Spleen (tissue), 11 donors: Measurements from ENCODE around the gene PCSK4. TPM values are rescaled to one million over a fixed set of nuclear protein-coding genes. Genes with fewer than 3 reads are reported as not detected.

ENCODE experiments used
- DNase-seq: peaks from one replicate; pipeline ENCODE4 v3.0.0-alpha.2; 2020
- H3K27ac ChIP-seq, 8 donors: fragments of 200-600 bp; sonication (generic) in 7 of 8; 1 replicate in 4 of 8; 2 replicates in 4 of 8; pipeline versions ENCODE4 v1.5.0 to v1.8.0; 2016 to 2021; ENCODE audit warnings: inconsistent platforms in 4 of 8, mild to moderate bottlenecking in 4 of 8, moderate library complexity in 1 of 8
- H3K27me3 ChIP-seq, 7 donors: fragments of 200-600 bp; sonication (generic) in 6 of 7; replicated peaks in 1 of 7; 1 replicate in 4 of 7; 2 replicates in 3 of 7; pipeline versions ENCODE4 v1.5.0 to v1.8.0; 2016 to 2021; ENCODE audit warnings: inconsistent platforms in 3 of 7, mild to moderate bottlenecking in 1 of 7
- H3K36me3 ChIP-seq, 6 donors: fragments of 200-600 bp; sonication (generic) in 5 of 6; 1 replicate in 4 of 6; 2 replicates in 2 of 6; pipeline versions ENCODE4 v1.5.0 to v1.8.0; 2016 to 2021; ENCODE audit warnings: inconsistent platforms in 2 of 6
- H3K4me1 ChIP-seq, 6 donors: fragments of 200-600 bp; sonication (generic) in 5 of 6; 1 replicate in 3 of 6; 2 replicates in 3 of 6; pipeline versions ENCODE4 v1.5.0 to v1.8.0; 2016 to 2021; ENCODE audit warnings: inconsistent platforms in 3 of 6
- H3K4me3 ChIP-seq, 8 donors: fragments of 200-600 bp; sonication (generic) in 7 of 8; 1 replicate in 4 of 8; 2 replicates in 4 of 8; pipeline versions ENCODE4 v1.5.0 to v1.8.0; 2016 to 2021; ENCODE audit warnings: inconsistent platforms in 4 of 8, mild to moderate bottlenecking in 4 of 8, moderate library complexity in 2 of 8
- H3K9me3 ChIP-seq, 8 donors: fragments of 200-600 bp; sonication (generic) in 7 of 8; 1 replicate in 4 of 8; 2 replicates in 4 of 8; pipeline versions ENCODE4 v1.5.0 to v1.8.0; 2016 to 2021; ENCODE audit warnings: inconsistent platforms in 4 of 8
- CTCF ChIP-seq, 11 experiments: fragments of 200-600 bp in 7 of 11; fragments of 450-650 bp in 4 of 11; sonication (generic) in 4 of 11; IDR thresholded peaks in 8 of 11; conservative IDR thresholded peaks in 3 of 11; 1 replicate in 7 of 11; 2 replicates in 4 of 11; pipeline versions ENCODE4 v1.4.0 to v1.8.0; 2016 to 2021; ENCODE audit warnings: antibody characterized with exemption in 11 of 11, inconsistent platforms in 4 of 11, mild to moderate bottlenecking in 1 of 11
- POLR2A ChIP-seq, 3 donors: fragments of 450-650 bp; IDR thresholded peaks; one replicate each; pipeline ENCODE4 v1.5.1; 2017; ENCODE audit warnings: antibody characterized with exemption in 3 of 3, mild to moderate bottlenecking in 1 of 3
- POLR2AphosphoS5 ChIP-seq, 3 donors: sonication (generic); formaldehyde crosslinking; IDR thresholded peaks; one replicate each; pipeline ENCODE4 v1.5.1; 2017; ENCODE audit warnings: antibody characterized with exemption in 3 of 3
- WGBS, 5 donors: extraction: QIAGEN DNeasy Blood & Tissue Kit in 3 of 5; methylation state at CpG; one replicate each; pipeline versions ENCODE4 v1.1.5 to v1.1.7; 2013 to 2018; 5-methylcytosine and 5-hydroxymethylcytosine counted together
- intact Hi-C: fragments of 100-400 bp; cut with DNase I; formaldehyde crosslinking; loops from one replicate; pipeline ENCODE4 v1.15.0; 2023; ENCODE audit warnings: low total_unique reads
- polyA plus RNA-seq, 3 donors: library from polyadenylated mRNA; stranded (reverse); fragments of 200-250 nt; gene quantifications; one replicate each; pipeline ENCODE4 v1.2.1, GENCODE V29; 2013
- total RNA-seq, 7 donors: library from RNA; depleted of rRNA in 3 of 7; stranded (reverse); fragments of >200 nt in 3 of 7; fragmentation: NEBNext Ultra II Directional in 4 of 7; extraction: Animal tissue kit (Norgen Biotek cat#: 25700) in 4 of 7; gene quantifications; one replicate each; pipeline versions ENCODE4 v1.1.0 to v1.2.1, GENCODE V29; 2016 to 2021
- donor health status: healthy with polysubstance abuse.
- donor health status: DM: no; HTN: no; CAD: no; lungs with moderate emphysema.
- donor health status: DM: no; HTN: no; CAD: no.
- donor health status: Bipolar disorder and iron deficiency.
- donor health status: healthy.
- donor health status: DM: no; HTN: no; CAD: no.
- donor health status: DM: yes; HTN: yes; CAD: no.

The PCSK4 gene
- total and polyA plus RNA-seq, 10 donors, result 1.1 to 4.2 (median 1.9) TPM

GRCh38 chr19:1512671-1513498 lies 22.7 kb upstream of the PCSK4 start, which contains the start of gene ADAMTSL5:
Gene ADAMTSL5, minus strand, starts transcription at chr19:1513019. Its CDS starts 2,076 bp downstream, at chr19:1510943.
- Histone ChIP-seq H3K4me1 (peaks cover 6 to 31% (median 17%) of the 10 kb centered on the region in 6 donors), H3K9me3 (peaks cover 0 to 10% (median 0%) of the 10 kb centered on the region in 8 donors), H3K27ac (peak within 1 kb of the TSS in 1 of 8 donors; percentile 24), H3K36me3 (no peaks in the 10 kb centered on the region), H3K4me3 (peak within 1 kb of the TSS in 7 of 8 donors; percentile 13 to 69 (median 37)), H3K27me3 (peaks cover 0 to 97% (median 48%) of the 10 kb centered on the region in 7 donors)
- WGBS, 5 donors, result 3 to 19% (median 5%) methylated on average over 14 to 78 of the region's 78 CpGs
- no peak for DNase-seq
- intact Hi-C loops, result no loop called here
- no peak for TF ChIP-seq POLR2A (IDR thresholded peaks at IDR 0.05)
- TF ChIP-seq CTCF (IDR thresholded peaks at IDR 0.05 in 8 of 11, conservative IDR thresholded peaks at IDR 0.05 in 3 of 11), result peak in 1 of 11 experiments; percentile 31
- peak; percentile 31 to 57 (median 48) for TF ChIP-seq POLR2AphosphoS5 (IDR thresholded peaks at IDR 0.05)

- intact Hi-C loops, result no loop called here
- H3K36me3 ChIP-seq, result no peaks in the 10 kb centered on the region
- peak overlapping the region in 1 of 8 donors; percentile 69 for H3K4me3 ChIP-seq
- peaks cover 9 to 40% (median 26%) of the 10 kb centered on the region in 6 donors for H3K4me1 ChIP-seq
- peaks cover 0 to 96% (median 48%) of the 10 kb centered on the region in 7 donors for H3K27me3 ChIP-seq
- no peak for DNase-seq
- H3K27ac ChIP-seq, result no peak overlapping the region
- TF ChIP-seq CTCF (IDR thresholded peaks at IDR 0.05 in 8 of 11, conservative IDR thresholded peaks at IDR 0.05 in 3 of 11) (no peak), POLR2AphosphoS5 (IDR thresholded peaks at IDR 0.05) (no peak), POLR2A (IDR thresholded peaks at IDR 0.05) (no peak)
- WGBS, 5 donors, result 48 to 64% (median 56%) methylated on average over 13 to 22 of the region's 22 CpGs
- H3K9me3 ChIP-seq, result peaks cover 0 to 14% (median 0%) of the 10 kb centered on the region in 8 donors
These were observed 21.5 kb upstream of the PCSK4 start for GRCh38 chr19:1511318-1512317.

DNA sequence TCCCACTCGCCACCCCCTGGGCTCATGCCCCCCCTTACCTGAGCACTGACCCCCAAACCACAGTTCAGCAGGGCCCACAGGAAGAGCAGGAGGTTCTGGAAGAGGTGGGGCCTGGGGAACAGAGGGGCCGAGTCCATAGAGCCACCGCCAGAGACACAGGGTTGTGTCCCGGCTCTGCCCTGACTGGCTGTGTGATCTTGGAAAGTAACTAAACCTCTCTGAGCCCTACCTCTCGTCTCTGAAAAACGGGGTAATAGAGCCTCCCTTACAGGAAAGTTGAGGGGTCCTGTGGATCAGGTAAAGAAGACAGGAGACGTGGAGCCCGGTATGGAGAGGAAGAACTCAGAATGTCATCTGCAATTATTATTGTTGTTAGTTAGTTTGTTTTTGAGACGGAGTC lies 20.7 kb upstream of the PCSK4 start:
- H3K36me3 ChIP-seq, result no peaks in the 10 kb centered on the region
- no peak overlapping the region for H3K4me3 ChIP-seq
- H3K4me1 ChIP-seq, result peaks cover 9 to 40% (median 26%) of the 10 kb centered on the region in 6 donors
- TF ChIP-seq CTCF (IDR thresholded peaks at IDR 0.05 in 8 of 11, conservative IDR thresholded peaks at IDR 0.05 in 3 of 11) (no peak), POLR2AphosphoS5 (IDR thresholded peaks at IDR 0.05) (no peak), POLR2A (IDR thresholded peaks at IDR 0.05) (no peak)
- intact Hi-C loops, result no loop called here
- no peak for DNase-seq
- peaks cover 0 to 96% (median 48%) of the 10 kb centered on the region in 7 donors for H3K27me3 ChIP-seq
- WGBS, 5 donors, result 33 to 60% (median 42%) methylated on average over 8 to 9 of the region's 9 CpGs
- peaks cover 0 to 9% (median 0%) of the 10 kb centered on the region in 8 donors for H3K9me3 ChIP-seq
- H3K27ac ChIP-seq, result no peak overlapping the region
